NCI-H187 treated with DMSO at 0.1 percent for 48 hours (cell line): ENCODE results near the gene NOL4.

Experiments used
- DNase-seq: peaks from one replicate; lab custom pipeline; 2025; lab: John Stamatoyannopoulos, UW

The NOL4 gene

DNA sequence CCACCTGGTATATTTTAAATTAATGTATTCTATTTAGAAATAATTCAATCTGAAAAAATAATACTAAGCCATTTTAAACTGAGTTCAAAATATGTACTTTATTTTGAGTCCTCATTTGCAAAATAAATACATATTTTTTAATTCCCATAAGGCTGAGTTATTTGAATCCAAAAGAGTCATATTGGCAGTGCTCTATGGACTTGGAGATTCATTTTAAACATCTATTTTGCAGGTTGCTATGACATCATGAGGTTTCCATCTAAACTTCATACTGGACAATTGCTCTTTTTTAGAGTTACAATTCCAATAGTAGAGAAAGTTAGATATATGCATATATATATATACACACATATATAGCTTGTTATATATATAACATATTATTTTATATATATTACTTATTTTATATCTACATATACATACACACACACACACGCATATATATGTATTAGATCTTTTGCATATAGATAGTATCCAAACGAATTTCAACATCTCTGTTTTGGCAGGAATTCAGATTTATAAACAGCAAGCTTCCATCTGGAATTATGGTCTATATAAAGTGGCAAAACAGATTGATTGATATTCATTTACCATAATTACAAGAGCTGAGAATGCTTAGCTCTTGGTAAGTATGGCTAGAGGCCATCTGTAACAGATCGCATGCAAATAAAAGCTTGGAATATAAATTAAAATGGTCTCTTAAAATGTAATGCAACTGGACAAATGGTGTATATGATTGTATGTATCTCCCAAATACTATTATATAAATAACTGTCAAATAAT, 34.9 kb downstream of the NOL4 start:
- no peak for DNase-seq
